ENCODE measurements around the gene PLD2. TPM values are rescaled to one million over a fixed set of nuclear protein-coding genes. Genes with fewer than 3 reads are reported as not detected.
"Not testable (repeated sequence)": the region's sequence is repeated elsewhere in the genome, so short reads cannot be mapped to it uniquely, and the experiment has no call there.

PLD2 gene
- total RNA-seq, 1 experiment from 2014 or later, result 6.9 TPM

DNA sequence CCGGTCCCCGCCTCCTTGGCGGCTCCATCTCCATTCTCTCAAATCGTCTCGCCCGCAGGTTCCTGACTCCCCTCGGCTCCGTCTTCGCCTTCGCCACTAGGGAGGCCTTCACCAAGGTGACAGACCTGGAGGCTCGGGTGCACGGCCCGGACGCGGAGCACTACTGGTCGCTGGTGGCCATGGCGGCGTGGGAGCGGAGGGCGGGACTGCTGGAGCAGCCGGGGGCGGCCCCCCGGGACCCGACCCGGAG lies 17.3 kb upstream of the PLD2 start:
- DNase-seq (ENCODE audit: low spot score), result peak; percentile 45

DNA sequence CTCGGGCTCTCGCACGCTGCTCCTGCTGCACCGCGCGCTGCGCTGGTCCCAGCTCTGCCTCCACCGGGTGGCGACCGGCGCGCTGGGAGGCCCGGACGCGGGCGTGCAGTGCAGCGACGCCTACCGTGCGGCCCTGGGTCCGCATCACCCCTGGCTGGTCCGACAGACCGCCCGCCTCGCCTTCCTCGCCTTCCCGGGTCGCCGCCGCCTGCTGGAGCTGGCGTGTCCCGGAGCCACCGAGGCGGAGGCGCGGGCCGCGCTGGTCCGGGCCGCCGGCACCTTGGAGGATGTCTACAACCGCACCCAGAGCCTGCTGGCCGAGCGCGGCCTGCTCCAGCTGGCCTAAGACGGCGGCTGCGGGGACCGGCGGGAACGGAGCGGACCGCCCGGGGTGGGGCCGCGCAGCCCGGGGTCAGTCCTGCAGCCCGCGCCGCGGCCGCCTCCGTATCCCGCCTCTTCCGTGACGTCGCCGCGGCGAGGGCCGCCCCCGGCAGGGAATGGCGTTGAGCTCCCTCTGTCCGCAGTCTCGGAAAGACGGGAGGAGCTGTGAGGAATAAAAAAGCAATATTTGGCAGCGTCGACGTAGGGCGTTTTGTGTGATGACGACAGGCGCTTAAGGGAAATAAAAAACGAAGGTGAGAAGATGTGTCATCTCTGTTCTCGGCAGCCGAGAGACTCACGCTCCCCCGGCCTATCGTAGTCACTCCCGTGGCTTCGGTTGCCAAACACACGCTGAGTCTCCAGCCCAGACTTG lies 16.8 kb upstream of the PLD2 start:
- DNase-seq (ENCODE audit: low spot score), result peak; percentile 78

DNA sequence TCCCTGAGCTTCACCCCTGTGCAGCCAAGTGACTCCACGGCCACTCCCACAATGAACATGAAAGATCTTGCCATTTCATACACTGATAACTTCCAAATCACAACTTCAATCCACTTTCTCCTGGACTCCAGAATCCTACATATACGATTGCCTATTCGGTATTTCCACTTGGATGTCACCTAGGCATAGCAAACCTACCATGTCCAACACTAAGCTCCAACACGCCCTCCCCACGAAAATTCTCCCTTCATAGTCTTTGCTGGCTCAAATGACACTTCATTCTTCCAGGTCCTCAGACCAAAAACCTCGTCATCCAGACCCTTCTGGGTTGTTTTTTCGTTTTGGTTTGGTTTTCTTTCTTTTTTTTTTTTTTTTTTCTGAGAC lies 16.3 kb upstream of the PLD2 start:
- no peak for DNase-seq (ENCODE audit: low spot score)

DNA sequence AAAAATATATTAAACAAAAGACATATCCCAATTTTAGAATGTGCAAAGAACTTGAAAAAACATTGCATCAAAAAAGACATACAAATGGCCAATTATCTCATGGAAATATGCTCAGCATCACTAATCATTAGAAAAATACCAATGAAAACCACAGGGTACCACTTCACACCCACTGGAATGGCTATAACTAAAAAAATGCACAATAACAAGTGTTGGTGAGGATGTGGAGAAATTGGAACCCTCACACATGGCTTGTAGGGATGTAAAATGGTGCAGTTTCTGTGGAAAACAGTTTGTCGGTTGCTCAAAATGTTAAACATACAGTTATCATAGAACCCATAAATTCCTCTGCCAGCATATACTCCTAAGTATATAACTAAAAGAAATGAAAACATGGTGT lies 11.8 kb upstream of the PLD2 start:
- DNase-seq (ENCODE audit: low spot score), result no peak

DNA sequence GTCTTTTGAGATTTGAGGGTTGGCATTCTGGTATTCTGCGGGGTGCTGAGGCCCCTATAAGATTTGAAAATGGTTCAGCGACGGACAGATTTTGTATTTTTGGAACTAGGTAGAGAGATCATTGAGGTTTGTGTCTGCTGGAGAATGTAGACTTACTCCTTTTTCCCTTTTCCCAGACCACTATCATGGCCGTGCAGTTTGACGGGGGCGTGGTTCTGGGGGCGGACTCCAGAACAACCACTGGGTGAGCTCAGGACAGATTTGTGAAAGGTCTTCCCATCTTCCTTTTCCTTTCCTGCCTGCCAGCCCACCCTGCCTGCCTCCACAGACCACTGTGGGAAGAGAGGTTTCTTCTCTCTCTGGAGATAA lies 10.4 kb upstream of the PLD2 start:
- DNase-seq (ENCODE audit: low spot score), result no peak

DNA sequence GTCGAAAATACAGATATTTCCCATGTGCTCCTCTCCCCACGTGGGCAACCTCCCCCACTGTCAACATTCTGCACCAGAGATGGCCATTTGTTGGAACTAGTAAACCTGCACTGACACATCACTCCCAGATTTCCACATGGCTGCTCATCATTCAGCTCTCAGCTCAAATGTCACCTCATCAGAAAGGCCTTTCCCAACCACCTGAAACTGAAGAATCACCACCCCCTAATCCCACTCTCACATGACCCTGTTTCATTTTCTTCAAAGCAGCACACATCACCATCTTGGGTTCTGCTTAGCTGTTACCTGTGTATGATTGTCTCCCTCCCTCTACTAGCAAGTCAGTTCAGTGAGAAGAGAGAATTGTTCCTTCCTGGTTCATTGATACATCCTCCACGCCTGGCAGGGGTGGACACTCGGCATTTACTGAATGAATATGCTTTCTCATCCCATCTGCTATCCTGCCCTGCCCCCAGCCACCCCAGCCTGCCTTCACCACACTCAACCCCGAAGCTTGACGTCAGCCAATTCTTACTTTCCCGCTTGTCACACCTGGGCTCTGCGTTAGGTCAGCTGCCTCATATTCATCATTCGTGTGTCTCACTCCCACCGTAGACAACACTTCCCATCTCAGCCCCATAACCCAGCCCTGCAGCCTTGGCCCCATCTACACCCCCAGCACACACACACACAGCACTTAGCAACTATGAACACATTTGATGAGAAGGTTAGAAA lies 6.3 kb upstream of the PLD2 start:
- DNase-seq (ENCODE audit: low spot score), result no peak

DNA sequence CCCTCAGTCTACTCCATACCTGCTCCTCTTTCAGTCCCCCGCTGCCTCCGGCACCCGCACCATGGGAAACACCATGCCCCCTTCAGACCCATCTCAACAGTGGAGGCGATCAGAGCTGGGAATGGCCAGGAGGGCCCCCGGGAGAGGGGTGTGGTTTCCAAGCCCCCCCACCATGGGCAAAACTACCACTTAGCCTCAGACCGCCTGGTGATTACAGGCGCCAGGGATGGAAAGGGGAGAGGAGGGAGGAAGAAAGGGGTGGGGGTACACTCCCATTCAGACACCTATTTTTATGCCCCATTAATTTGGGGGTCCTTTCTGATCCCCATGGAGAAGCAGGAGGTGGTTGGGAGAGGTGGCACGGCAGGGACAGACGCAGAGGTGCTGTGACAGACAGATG lies 4.7 kb upstream of the PLD2 start, which contains the start of gene C17orf114:
Gene C17orf114, minus strand, starts transcription at position 101 of the 400 bp plus-strand sequence.
- no peak for DNase-seq (ENCODE audit: low spot score)

DNA sequence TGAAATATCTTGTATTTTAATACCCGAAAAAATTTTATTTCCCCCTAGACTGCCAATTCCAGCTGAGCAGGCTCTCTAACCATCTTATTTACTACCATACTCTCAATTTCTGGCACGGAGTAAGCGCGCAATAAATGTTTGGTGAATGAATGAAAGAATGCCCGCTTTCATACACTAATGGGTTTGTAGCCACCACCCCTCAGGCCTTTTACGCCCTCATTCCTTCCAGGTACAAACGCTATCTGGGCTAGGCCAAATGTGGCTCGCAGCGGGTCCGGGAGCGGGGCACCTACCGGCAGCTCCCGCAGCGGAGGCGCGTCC lies 536 bp upstream of the PLD2 start:
- no peak for DNase-seq (ENCODE audit: low spot score)

DNA sequence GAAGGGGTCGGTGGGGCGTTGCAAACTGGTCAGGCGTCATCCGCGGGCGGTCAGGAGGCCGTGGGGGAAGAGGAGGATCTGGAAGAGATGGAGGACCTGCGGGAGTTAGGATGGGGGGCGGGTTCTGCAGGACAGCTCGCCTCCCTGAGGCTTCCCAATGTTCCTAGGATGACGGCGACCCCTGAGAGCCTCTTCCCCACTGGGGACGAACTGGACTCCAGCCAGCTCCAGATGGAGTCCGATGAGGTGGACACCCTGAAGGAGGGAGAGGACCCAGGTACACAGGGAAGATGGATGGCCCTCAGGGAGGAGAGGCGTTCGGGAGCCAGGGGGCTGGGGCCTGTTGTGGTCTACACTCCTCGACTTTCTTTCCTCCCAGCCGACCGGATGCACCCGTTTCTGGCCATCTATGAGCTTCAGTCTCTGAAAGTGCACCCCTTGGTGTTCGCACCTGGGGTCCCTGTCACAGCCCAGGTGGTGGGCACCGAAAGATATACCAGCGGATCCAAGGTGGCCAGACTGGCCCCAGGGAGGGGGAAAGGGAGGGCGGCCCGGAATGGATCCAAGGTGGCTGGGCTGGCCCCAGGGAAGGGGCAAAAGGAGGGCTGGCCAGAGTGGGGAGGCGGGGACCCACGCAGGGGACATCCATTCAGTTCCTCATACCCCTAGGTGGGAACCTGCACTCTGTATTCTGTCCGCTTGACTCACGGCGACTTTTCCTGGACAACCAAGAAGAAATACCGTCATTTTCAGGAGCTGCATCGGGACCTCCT lies 839 bp downstream of the PLD2 start:
- no peak for DNase-seq (ENCODE audit: low spot score)

DNA sequence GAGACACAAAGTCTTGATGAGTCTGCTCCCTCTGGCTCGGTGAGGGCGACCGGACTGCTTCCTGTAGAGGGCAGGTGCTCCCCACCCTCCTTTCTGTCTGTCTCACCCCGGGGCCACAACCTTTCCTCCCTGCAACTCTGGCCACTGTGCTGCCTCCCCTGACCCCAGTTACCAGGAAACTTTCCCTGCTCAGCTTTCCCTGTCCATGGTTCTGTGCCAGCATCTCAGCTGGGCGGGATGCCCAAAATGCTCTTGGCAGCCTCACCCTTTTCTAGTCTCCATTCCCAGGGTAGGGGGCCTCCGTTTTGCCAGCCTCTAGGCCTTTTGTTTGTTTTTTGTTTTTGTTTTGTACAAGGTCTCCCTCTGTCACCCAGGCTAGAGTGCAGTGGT lies 1.4 kb downstream of the PLD2 start:
- DNase-seq (ENCODE audit: low spot score), result no peak

DNA sequence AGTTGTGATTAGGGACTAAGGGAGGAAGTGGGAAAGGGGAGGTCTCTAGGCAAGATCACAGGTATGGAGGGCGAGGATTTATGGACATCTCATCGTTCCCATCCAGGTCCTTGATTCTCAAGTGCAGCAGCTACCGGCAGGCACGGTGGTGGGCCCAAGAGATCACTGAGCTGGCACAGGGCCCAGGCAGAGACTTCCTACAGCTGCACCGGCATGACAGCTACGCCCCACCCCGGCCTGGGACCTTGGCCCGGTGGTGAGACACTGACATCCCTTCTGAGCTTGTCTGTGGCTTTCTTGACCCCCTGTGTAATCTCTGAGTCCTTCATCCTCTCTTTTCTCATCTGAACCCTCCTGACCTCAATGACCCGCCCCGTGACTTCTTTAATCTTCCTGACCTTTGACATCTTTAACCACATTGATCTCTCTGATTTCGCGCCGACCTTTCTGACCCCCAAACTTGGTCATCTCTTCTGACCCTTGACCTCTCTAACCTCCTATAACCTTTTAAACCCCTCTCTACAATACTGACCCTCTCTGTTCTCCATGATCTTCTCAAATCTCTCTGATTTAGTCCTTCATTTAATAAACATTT lies 3.8 kb downstream of the PLD2 start:
- DNase-seq (ENCODE audit: low spot score), result no peak

DNA sequence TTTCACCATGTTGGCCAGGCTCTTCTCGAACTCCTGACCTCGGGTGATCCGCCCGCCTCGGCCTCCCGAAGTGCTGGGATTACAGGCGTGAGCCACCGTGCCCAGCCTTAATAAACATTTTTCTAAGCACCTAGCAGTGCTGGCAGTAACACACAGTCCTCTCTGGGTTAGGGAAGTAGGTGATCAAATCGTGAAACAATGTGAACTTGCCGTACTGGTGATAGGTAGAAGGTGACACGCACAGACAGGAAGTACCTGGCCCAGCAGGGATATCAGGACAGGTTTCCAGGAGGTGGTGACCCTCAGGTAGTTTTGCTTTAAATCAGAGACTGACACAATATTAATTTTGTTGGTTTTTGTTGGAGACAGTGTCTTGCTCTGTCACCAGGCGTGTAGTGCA lies 4.5 kb downstream of the PLD2 start:
- DNase-seq (ENCODE audit: low spot score), result no peak

DNA sequence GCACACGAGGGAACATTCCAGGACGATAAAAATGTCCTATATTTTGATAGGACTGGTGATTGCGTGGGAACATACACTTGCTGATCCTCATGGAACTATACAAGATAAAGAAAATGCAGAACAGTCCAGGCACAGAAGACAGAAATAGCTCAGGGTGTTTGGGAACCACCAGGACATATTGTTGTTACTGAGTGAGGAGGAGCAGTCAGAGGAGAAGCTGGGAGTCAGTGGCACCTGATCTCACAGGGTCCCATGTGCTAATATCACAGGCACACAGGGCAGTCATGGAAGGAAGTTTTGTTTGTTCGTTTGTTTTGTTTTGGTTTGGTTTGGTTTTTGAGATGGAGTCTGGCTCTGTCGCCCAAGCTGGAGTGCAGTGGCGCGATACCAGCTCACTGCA lies 5.7 kb downstream of the PLD2 start:
- no peak for DNase-seq (ENCODE audit: low spot score)

DNA sequence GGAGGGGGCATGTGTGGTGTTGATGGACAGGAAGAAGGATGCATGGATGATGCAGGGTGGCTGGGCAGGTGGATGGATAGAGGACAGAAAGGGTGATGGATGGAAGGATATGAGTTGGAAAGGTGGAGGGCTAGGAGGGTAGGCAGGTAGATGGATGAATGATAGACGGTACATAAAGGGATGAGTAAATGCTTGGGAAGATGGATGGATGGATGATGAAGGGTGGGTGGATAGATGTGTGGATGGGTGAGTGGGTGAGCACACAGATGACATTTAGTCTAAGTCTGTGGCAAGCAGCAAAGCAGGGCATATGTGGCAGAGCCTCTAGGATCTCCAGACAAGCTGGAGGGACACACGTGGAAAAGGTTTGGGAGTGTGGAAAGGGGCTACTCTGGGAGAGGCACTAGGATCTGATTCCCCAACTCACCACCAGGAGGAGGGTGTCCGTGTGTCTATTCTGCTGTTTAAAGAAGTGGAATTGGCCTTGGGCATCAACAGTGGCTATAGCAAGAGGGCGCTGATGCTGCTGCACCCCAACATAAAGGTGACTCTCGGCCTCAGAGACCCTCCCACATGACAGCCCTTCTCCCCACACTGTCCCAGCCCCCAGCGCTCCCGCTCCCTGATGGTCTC lies 8.2 kb downstream of the PLD2 start:
- DNase-seq (ENCODE audit: low spot score), result peak; percentile 56

DNA sequence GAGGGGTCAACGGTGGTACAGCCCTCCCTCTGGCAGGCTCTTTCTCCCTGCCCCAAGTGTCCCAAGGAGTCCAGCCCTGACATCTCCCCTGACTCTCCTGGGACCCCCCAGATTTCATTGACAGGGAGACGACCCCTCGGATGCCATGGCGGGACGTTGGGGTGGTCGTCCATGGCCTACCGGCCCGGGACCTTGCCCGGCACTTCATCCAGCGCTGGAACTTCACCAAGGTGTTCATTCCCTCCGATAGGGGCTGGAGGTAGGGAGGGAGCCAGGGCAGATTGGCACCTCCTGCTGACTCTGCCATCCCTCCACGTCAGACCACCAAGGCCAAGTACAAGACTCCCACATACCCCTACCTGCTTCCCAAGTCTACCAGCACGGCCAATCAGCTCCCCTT lies 9.9 kb downstream of the PLD2 start:
- no peak for DNase-seq (ENCODE audit: low spot score)

DNA sequence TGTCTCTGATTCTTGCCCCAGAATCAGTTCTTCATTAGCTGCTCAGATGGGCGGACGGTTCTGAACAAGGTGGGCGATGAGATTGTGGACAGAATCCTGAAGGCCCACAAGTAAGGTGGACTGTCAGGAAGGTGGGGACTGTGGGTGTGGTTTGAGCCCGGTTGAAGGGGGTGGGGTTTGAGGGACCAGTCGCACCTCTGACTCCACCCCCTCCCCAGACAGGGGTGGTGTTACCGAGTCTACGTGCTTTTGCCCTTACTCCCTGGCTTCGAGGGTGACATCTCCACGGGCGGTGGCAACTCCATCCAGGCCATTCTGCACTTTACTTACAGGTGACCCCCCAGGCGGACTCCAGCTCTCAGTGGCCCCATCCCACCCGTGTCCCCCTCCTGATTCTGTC lies 11.3 kb downstream of the PLD2 start:
- no peak for DNase-seq (ENCODE audit: low spot score)

DNA sequence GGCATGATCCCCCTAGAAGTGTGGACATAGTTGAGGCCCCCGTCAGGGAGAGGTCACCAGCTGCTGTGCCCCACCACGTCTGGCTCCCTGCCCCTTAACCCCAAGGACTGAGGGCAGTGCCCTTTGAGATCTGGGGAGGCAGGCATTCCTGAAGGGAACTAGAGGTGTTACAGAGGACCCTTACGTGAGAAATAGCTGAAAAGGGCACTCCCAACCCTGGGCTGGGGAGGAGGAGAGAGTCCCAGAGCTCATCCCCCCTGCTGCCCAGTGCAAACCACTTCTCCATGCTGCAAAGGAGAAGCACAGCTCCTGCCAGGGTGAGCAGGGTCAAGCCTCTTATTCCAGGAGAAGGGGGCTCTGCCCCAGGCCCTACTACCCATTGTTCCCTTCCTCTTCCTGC lies 15.9 kb downstream of the PLD2 start:
- DNase-seq (ENCODE audit: low spot score), result no peak

DNA sequence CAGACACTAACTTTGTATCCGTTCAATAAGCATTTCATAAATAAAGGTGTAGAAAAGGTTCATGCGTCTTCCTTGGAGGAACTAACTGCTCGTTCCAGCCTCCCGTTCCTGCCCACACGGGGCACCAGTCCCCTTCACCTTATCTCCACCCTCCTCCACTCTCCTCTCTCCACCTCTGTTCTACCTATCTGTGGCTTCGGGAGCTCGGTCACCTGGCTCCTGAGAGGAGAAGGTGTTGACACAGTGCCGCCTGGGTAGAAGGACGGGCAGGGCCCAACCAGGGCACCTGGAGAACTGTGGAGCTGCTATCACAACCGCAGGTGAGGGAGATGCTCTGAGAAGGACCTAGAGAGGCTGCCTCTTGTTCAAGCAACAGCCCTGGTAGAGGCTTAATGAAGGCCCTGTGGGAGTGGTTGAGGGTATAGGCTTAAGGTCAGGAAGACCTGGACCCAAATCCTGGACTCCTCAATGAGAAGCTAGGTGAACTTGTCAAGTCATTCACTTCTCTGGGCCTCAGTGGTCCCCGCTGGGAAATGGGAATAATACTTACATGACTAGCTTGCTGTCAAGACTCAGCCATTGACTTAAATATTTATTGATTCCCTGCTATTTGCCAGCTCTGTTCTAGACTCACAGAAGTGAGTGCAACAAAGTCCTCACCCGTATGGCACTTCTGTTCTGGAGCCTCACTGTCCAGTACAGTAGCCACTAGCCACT lies 16.6 kb downstream of the PLD2 start:
- no peak for DNase-seq (ENCODE audit: low spot score)

DNA sequence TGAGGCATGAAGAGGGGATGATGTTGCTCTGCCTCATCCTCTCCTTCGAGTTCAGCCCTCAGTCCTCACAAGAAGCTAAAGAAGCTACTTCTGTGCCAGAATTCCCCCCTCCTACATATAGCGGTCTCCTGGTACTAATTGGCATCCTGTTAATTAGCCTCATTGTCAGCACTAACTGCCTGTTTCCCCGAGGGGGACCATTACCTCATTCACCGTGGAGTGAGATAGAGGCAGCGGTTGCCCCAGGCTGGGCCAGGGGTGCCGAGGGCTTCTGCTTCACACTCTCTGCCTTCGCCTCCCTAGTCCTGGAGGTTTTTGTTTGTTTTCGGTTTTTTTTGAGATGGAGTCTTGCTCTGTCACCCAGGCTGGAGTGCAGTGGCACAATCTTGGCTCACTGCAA lies 20.4 kb downstream of the PLD2 start:
- no peak for DNase-seq (ENCODE audit: low spot score)

DNA sequence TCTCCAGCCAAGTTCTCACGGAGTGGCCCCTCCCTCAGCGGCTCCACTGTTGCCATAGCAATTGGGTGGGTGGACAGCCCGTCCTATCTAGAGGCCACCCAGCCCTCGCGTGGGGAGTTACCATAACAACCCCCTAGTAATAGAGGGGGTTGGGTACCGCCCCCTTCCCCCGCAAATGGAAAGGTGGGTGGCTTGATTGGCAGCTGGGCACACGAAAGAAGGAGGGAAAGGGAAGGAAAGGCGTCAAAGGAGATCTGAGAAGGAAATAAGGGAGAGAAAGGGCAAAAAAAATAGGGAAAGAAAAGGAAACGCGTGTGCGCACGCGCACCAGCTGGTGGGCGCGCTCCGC lies 25.9 kb downstream of the PLD2 start:
- not testable (repeated sequence) for DNase-seq (ENCODE audit: low spot score)

DNA sequence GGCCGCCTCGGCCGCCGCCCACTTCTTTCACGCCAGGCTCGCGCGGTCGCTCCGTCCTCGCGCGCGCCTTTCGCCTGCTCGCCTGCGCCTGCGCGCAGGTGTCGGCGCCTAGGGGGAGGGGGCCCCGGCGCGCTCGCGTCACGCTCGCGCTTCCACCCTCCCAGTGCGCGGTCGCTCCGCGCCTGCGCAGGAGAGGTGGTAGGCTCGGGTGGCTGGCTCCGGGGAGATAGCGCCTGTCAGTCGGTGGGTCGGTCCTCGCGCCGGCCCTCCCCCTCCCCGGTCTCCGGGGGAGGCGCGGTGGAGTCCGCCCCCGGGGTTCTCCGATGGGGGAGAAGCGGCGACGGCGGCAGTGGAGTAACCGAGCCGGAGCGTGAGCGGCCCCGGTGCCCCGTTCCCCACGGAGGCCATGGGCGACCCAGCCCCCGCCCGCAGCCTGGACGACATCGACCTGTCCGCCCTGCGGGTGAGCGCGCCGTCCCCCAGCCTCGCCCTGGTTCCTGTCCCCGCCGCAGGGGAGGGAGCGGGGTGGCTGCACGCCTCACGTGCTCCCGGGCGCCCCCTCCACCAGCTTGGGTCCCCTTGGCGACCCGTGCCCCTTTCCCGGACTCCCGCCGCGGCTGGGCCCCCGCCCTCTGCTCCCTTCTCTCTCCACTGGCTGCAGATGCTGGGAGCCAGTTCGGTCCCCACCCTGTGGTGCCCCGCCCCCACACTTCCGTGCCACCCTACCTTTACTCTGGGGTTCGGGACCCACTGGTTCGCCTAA lies 26.4 kb downstream of the PLD2 start, which contains the start of gene MINK1:
Gene MINK1, plus strand, starts transcription at position 163 of the 763 bp plus-strand sequence. Its CDS starts 244 bp downstream, at position 407.
- DNase-seq (ENCODE audit: low spot score), result peak; percentile 89

Measured in HT-29 (cell line).